ENCODE results near the gene MMP17.

DNA sequence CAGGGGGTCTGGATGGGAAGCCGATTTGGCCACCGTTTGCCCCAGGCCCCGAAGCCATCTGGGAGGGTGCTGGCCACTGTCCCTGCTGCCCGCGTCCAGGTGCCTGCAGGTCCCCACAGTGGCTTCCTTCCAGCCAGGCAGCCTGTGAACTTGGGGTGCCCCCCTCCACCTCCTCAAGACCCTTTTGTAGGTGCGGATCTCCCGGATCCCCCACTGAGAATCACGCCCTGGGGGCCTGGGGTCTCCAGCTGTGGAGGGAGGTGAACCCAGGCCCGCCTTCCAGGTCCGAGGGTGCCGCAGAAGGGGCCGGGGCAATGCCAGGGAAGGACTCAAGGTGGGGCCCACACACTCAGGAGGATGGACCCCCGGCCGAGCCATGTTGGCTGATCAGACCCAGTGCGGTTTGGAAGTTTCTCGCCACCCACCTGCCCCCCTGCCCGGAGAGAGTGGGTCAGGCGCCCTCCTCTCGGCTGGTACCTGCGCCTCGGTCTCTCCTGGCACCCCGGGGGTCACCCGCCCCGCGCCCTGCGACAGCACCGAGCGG lies 1.7 kb downstream of the MMP17 start:
- TF ChIP-seq POLR2AphosphoS5 (IDR thresholded peaks at IDR 0.05), result no peak
- TF ChIP-seq, protein P1, sequence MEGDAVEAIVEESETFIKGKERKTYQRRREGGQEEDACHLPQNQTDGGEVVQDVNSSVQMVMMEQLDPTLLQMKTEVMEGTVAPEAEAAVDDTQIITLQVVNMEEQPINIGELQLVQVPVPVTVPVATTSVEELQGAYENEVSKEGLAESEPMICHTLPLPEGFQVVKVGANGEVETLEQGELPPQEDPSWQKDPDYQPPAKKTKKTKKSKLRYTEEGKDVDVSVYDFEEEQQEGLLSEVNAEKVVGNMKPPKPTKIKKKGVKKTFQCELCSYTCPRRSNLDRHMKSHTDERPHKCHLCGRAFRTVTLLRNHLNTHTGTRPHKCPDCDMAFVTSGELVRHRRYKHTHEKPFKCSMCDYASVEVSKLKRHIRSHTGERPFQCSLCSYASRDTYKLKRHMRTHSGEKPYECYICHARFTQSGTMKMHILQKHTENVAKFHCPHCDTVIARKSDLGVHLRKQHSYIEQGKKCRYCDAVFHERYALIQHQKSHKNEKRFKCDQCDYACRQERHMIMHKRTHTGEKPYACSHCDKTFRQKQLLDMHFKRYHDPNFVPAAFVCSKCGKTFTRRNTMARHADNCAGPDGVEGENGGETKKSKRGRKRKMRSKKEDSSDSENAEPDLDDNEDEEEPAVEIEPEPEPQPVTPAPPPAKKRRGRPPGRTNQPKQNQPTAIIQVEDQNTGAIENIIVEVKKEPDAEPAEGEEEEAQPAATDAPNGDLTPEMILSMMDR (IDR thresholded peaks at IDR 0.05), result no peak
- no peak for TF ChIP-seq POLR2A (IDR thresholded peaks at IDR 0.05)

Data from breast epithelium (tissue), 3 donors.